SIG-M5 treated with dmso at 0.1 percent for 504 hours (cell line): ENCODE results near the gene GRPEL1.
"Not testable (repeated sequence)": the region's sequence is repeated elsewhere in the genome, so short reads cannot be mapped to it uniquely, and the experiment has no call there.

Experiments
- DNase-seq: peaks from one replicate; lab custom pipeline; 2025; ENCODE audit not compliant: unreplicated experiment; lab: John Stamatoyannopoulos, UW

GRPEL1 gene

DNA sequence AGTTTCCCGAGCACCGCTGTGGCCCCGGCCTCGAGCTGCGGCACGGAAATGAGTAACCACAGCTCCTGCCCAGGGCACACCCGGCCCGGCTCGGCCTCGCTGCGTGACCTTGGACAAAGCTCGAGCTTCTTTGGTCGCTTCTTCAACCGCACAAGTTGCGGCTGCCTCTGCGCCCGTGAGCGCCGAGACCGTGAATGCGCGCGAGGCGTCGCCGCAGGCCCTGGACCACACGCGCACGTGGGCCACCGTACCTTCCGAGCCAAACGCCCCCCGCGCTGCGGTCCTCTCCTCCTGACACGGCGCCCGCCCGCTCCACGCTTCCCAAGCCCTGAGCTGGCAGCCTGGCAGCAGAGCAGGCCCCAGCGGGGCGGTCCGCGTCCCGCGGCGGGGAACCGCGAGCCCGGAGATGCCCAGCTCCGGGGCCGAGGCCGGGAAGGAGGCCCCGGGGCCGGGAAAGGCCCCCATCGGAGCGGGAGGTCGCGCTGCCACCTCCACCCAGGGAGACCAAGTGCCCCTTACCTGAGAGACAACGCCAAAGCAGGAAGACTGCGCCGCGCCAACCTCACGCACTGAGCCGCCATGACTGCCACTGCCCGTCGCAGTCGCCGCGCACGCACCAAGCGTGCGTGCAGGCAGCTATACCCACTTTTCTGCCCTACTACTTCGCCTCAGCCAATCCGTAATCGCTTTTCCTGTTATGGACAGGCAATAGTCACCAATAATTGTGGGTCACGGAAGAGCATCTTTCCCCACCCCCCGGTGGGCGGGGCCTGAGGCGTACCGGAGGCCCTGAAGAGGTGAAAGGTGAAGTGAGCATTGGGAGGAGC, at the start of gene GRPEL1:
GRPEL1 (minus strand) TSS at position 613 of the 827 bp plus-strand sequence; CDS start at position 581, 32 bp downstream.
- DNase-seq = peak; percentile 98

DNA sequence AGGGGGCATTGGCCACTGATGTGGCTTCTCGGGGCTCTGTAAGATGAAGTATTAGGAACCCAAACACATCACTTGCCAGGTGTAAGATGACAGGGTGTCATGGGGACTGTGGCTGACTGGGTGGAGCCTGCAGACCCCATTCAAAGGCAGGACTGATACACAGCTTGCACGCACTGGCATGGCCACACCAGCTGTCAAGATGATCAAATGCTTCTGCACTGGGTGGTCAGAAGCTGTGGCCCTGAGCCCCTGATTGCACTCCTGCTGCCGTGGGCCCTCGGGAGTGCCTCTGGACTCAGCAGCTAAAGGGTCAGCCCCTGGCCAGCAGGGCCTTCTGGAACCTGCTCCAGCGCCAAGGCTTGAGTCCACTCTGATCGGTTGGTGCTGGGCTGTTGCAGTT, 48.8 kb upstream of the GRPEL1 start:
- no peak for DNase-seq

DNA sequence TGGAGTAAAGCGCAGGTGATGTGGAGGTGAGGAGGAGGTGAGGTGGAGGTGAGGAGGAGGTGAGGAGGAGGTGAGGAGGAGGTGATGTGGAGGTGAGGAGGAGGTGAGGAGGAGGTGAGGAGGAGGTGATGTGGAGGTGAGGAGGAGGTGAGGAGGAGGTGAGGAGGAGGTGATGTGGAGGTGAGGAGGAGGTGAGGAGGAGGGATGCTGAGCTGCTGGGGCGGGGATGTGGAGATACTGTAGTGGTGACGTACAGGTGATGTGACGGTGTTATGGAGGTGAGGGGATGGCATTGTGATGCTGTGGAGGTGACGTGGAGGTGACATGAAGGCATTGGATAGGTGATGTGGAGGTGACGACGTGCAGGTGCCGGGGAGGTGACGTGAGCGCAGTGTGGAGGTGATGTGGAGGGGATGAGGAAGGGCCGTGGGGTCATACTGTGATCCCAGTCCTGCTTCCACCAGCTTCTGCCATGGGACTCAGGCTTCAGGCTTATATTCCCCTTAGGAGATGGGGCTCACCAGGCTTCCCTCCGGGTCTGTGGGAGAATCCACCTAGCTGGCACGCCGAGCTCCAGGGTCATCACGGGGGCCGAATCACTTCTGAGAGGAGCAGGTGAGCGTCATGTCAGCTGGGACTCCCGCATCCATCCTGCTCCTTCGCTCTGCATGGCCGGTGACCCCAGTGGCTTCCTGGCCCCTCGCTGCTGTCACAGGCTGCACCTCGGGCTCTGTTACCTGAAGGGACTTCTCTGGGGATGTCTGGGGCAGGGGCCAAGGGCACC, 47.9 kb upstream of the GRPEL1 start:
- DNase-seq = no peak

DNA sequence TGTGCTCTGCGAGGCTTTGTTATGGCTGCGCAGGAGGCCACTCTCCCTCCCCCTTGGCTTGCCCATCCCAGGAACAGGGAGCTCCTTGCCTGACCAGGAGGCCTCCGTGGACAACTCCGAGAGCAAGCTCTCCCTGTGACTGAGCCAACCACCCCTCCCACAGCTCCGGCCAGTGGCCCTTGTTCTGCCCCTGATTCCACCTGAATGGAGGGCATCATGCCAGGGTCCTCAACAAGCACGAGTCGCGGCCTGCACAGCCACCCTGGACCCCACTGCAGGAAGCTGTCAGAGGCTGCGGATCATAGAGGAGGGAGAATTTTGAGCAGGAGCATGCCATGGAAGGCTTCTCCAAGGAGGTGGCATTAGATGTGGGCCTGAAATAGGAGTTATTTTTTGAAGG, 44.8 kb upstream of the GRPEL1 start:
- no peak for DNase-seq

DNA sequence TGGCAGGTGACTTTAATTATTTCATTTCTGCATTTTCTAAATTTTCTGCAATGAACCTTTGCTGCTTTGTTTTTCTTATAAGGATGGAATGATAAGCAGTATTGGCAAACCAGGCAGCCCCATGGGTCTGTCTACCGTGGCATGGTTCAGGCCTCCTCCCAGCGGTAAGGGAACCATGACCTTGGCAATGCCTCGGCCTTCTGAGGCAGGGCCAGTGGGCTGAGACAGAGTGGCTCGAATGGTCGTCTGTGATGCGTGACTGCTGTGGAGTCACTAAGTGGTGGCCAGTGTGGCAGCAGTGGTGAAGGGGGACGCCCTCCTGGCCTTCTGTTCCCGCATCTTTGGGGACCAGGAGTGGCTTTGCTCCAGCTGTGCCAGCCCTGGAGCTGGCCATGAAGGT, 43.6 kb upstream of the GRPEL1 start:
- no peak for DNase-seq

DNA sequence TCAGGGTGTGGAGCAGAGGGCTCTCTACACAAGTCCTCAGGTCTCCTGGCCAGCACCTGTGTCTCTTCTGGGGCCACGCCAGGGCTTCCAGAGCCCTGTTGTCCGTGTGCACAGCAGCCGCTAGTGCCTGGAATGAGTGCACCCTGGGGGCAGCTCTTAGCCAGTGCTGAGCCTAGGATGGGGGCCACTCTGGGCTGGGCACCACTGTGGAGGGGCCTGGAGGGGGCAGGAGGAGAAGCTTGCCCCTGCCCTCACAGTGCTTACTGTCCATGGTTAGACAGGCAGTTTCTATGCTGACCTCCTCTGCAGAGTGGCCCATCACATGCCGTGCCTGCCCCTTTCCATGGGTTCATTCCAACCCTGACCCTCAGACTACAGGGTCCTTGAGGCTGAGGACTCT, 42.7 kb upstream of the GRPEL1 start:
- DNase-seq = no peak

DNA sequence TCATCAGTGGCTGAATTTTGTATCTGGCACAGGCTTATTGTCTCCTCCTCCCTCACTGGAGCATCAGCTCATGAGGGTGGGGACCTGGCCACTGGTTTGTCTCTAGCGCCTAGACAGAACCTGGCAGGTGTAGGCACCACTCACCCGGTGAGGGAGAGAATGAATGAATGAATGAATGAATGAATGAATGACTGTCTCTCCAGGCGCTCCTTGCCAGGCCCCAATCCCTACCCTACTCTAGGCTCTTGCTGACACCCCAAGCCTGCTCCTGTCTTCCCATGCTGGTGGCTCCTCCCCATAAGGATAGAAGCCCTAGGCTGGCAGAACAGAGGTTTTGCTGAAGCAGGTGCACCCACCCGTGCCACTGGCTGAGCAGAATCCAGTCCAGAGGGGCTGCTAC, 41.3 kb upstream of the GRPEL1 start:
- no peak for DNase-seq

DNA sequence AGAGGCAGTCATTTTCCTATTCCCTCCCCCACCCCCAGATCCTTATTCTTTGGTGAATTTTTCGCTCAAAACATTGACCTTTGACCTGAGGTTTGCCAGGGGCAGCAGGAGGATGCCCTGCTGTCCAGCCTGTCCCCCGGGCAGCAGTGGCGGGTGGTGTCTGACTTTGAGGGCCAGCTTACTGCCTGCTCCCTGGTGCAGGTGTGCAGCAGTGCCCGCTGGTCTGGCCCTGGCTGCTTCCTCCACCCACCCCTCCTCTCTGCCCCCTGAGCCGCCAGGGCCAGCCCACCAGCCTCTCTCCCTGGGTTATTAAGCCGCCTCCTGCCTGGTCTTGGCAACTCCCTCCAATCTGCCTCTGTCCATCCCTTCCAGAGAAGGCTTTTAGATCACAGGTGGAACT, 40.8 kb upstream of the GRPEL1 start:
- DNase-seq = no peak

DNA sequence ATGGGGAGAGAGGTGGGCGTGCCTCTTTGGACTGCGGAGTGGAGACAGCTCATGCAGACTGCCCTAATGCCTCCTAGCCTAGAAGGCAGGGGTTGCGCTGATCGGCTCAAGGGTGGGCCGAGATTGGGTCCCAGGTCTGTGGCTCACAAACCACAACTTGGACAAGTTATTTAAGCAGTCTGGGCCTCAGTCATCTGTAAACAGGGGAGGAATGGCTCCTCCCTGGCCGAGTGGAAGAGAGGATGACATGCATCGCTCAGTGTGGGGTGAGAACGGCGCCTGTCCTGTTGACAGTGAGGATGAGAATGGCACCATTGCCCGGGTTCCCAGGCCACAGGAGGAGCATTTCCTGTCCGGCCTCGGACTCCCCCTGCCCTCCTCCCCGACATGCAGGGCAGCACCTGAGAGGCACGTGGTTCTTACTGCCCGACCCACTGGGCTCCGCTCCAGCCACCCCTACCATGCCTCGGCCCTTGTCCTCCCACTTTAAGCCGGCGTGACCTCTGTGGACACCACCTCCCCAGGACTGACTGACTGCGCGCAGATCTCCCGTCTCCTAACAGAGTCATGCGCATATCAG, 40.3 kb upstream of the GRPEL1 start:
- DNase-seq = no peak

DNA sequence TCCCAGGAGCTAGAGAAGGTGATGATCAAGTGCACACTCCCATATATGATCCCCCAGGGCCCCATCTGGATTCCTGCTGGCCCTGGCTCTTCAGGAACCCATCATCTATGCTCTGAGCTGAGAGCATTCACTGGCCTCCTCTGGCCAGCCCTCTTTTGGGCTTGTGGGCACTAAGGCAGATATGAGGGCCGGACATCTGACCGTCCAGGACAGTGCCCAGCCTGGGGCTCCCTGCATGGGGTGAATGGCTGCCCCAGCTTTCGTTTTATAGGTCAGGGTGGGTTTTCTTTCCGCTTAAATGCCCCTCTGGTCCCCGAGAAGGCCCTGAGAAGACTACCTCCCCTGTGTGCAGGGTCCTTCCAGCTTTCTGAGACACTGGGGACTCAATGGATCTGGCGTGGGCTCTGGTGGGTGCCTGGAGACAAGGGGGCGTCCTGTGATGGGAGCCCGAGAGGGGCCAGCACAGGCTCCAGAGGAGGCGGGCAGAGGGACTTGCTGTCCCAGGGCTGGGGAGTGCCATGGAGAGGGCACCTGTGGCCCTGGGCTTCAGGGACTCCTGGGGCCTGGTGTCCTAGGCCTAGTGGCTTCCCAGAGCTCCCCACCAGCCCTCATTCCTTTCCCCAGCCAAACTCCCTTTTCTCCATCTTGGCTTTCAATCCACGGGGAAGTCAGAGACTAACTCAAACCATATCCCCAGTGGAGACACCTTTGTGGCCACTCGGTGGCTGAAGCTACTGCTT, 39.5 kb upstream of the GRPEL1 start:
- DNase-seq = no peak

DNA sequence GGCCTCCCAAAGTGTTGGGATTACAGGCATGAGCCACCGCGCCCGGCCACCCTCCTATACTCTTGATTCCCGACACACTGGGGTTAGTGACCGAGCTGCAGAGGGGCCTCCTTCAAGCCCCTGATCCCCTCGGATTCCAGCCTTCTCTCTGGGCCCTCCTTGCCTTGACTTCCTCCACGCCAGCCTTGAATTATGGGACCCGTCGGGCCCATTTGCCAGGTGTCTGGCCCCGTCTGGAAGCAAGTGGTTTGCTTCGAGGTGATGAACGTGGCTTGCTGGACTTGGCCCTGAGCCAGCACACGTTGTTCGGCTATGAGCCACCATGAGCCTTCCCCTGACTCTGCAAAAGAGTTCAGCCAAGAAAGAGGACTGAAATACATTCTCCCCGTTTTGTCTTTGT, 37.4 kb upstream of the GRPEL1 start:
- DNase-seq = no peak

DNA sequence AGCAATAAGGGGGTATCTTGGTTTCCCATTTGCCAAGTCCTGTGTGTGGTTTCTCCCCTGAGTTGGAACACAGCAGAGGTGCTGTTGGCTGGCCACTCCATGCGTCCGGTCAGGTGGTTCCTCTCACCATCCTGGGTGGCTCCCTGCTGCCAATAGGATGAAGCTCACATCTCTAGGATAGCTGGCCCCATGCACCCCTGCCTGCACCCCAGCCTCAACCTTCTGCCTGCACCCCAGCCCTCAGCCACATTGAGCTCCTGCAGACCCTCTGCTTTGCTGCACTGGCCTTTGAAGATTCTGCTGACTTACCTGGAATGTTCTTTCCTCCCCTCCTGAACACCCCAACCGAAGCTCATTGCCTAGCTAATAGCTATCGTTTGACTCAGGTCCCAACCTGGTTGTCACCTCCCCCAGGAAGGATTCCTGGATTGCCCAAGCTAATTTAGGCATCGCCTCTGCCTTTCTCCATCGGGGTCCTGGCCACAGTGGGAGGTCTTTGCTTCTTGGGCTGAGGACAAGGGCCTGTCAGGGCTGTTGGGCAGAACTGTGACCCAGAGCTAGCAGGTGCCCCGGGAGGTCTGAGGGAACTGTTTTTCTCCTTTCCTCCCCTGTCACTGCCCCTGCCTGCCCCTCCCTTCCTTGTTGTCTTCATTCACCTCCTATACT, 36.6 kb upstream of the GRPEL1 start:
- no peak for DNase-seq

DNA sequence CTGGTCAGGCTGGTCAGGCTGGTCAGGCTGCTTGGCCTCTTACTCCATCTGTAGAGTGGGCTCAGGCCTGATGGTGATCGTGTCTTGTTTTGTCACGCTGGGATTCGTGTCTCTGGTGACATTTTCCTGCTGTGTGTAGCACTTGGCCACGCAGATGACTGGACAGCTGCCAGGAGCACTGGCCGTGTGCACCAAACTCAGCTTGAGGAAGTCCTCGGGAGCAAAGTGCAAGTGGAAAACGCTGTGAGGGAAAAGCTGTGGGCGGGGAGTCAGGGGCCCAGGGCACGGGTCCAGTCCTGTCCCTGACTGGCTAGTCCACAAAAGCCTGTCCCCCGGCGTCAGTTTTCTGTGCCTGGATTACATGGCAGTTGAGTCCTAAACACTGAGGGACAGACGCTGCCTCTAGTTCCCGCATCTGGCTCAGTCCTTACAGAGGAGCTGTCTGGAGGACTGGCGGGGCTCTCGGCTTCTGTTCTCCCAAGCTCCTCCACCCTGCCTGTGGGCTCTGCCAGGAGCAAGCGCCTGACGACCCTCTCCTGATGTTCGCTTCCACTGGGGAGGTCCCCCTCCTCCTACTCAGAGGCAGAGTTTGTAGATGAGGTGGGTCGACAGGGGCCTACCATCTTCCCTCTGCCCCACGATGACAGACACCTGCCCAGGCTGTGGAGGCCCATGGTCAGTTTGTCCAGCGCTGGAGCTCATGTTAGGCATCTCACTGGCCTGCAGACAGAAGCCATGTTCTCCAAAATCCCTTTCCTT, 35.9 kb upstream of the GRPEL1 start:
- DNase-seq = no peak

DNA sequence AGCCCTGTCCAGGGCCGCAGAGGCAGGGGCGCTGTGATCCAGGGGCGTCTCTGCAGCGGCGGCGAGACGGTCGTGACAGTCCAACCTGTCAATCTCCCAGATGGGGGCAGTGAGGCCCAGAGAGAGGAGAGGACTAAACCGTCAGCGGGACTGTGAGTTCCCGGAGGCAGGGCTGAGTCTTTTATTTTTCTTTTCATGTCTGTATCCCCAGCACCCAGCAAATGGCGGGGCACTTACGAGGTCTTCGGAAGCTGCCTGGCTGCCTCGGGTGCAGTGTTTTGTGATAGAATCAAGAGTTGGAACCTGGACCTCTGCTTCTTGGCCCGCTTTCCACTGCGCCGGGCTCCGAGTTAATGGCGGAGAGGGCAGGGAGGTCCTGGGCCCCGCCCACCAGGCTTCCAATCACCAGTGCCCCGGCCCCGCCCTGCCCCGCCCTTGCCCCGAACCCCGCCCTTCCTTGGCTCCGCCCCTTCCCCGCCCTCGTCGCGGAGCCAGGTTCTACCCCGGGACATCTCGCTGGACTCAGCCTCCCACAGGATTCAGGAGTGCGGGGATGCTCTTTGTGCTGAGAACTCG, 35.3 kb upstream of the GRPEL1 start:
- peak; percentile 76 for DNase-seq

DNA sequence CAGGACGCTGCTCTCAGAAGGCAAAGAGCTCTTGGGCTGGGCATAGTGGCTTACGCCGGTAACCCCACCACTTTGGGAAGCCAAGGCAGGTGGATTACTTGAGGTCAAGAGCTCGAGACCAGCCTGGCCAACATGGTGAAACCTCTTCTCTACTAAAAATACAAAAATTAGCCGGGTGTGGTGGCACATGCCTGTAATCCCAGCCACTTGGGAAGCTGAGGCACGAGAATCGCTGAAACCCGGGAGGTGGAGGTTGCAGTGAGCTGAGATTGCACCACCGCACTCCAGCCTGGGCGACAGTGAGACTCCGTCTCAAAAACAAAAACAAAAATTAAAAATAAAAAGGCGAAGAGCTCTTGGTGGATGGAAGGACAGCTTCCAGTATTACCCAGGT, 34.6 kb upstream of the GRPEL1 start:
- not testable (repeated sequence) for DNase-seq

DNA sequence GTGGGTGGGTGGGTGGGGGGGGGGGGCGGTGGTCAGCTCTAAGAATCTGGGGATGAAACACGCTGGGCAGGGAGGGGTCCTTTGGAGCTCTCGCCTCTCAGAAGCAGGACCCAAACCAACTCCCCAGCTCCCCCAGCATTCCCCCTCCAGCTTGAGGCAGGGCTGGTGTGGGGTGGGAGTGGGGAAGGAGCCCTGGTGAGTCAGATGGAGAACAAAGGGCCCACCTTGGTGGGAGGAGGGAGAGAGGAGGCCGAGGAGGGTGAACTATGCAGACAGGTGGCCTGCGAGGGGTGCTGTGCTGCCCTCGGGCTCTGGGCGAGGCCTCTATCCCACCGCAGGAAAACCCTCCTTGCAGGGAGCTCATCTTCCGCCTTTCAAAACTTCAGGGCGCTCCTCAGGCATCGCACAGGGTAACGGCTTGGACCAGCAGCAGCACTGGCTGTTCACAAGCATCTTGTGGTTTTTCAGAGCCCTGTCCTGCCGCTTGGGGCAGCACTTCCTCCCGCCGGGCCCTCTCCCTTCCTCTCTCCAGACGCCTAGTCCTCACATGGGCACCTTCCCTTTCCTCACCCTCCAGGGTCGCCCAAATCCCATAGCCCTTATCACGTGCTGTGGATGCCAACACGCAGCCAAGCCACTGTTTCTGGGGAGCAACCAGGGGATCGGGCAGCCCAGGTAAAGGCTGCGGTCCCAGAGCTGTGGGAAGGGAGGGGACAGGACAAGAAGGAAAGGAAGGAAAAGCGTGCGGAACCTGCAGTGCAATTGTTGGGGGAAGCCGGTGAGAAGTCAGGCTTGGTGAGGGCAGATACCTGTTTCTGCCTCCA, 34.0 kb upstream of the GRPEL1 start:
- peak; percentile 86 for DNase-seq

DNA sequence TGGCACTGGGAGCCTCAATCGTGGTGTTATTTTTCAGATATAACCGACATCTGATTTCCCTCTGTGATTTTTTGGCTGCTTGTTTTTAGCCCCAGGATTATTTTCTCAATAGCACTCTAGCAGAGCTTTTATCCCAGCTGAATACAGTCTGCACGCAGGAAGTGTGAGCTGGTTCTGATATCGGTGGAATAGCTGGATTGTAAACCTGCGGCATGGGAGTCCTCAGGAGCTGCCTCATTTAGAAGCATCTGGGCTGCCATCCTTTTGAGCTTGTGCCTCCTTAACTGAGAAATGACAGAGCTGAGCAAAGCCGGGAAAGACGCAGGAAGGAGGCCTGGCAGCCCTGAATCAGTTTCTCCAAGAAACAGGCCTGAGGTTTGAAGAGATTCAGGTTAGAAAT, 28.4 kb upstream of the GRPEL1 start:
- DNase-seq = no peak

DNA sequence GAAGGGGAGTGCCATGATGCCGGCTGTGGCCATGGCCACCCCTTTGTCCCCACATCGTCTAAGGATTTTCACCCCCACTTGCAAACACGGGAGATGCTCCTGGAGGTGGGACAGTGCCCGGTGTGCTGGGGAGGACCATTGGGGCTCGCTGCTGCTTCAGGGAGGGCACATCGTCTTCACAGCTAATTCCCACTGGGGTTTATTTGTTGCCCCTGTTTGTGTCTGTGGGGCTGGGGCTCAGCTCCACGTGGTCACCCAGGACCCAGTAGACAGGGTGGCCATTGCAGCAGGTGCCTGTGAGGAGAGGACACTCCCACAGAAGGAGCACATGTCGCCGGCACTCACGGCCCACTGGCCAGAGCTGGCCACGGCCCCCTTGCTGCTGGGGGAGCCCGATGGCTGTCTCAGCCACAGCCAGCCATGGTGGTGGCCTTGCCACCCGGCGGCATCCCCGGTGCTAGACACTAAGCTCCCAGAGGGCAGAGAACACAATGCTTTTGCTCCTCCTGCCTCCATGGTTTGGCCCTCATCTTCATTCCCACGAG, 27.8 kb upstream of the GRPEL1 start:
- no peak for DNase-seq

DNA sequence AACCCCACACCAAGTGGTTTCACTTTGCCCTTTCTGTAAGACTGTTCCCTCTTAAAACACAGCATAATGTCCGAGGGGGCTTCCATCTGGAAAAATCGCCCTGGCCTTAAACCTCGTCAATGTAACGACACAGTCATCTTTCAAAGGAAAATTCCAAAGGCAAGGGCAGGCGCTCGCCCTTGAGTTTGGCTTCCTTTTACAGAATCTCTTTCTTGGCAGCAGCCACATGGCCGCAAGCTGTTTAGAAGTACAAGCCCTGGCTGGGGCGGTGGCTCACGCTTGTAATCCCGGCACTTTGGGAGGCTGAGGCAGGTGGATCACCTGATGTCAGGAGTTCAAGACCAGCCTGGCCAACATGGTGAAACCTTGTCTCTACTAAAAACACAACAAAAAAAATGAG, 27.1 kb upstream of the GRPEL1 start:
- DNase-seq = no peak
